C4-2B (cell line): ENCODE results near the gene LMO7.

ENCODE experiments used
- CTCF ChIP-seq: fragments of 450-650 bp; conservative IDR thresholded peaks from 2 replicates; pipeline ENCODE4 v1.5.1; 2017; ENCODE audit warnings: mild to moderate bottlenecking
- ZFX ChIP-seq: fragments of 450-650 bp; IDR thresholded peaks from 2 replicates; pipeline ENCODE4 v1.6.1; 2017

GRCh38 chr13:75757336-75757735 is 121.2 kb downstream of the LMO7 start:
- TF ChIP-seq CTCF (no peak), ZFX (no peak)
